Frontal cortex (tissue), 4 donors: ENCODE data around the gene CDK5RAP2. TPM values are rescaled to one million over a fixed set of nuclear protein-coding genes. Genes with fewer than 3 reads are reported as not detected.
A peak's percentile ranks its signal among the peaks of the same experiment; 100 is the strongest.
"Not testable (repeated sequence)": the region's sequence is repeated elsewhere in the genome, so short reads cannot be mapped to it uniquely, and the experiment has no call there.

ENCODE experiments used
- DNase-seq, 2 donors: peaks; one replicate each; pipeline ENCODE4 v3.0.0; 2012; ENCODE audit warnings: low spot score in 2 of 2
- FAIRE-seq: peaks from 2 replicates; lab custom pipeline; 2012; peaks lifted over from hg19 to GRCh38; lab: Jason Lieb, UNC
- total RNA-seq: library from RNA; depleted of rRNA; stranded (reverse); fragments of >200 nt; gene quantifications from one replicate; pipeline ENCODE4 v1.2.3, GENCODE V29; 2014
- donor health status: control.
- donor health status: control.
- donor health status: control.

Gene CDK5RAP2
- 41.2 TPM for total RNA-seq

GRCh38 chr9:120580051-120580896 lies at the start of gene CDK5RAP2:
TSS of gene CDK5RAP2 (minus strand) at chr9:120580167. CDS start at chr9:120579978, 189 bp downstream.
- peak; percentile 47 for FAIRE-seq

GRCh38 chr9:120628925-120629497 lies 49.0 kb upstream of the CDK5RAP2 start:
- DNase-seq, FAIRE-seq: not testable (repeated sequence)

More at GRCh38 chr9:120580051-120580896, at the start of gene CDK5RAP2:
- peak; percentile 79 to 88 for DNase-seq

DNA sequence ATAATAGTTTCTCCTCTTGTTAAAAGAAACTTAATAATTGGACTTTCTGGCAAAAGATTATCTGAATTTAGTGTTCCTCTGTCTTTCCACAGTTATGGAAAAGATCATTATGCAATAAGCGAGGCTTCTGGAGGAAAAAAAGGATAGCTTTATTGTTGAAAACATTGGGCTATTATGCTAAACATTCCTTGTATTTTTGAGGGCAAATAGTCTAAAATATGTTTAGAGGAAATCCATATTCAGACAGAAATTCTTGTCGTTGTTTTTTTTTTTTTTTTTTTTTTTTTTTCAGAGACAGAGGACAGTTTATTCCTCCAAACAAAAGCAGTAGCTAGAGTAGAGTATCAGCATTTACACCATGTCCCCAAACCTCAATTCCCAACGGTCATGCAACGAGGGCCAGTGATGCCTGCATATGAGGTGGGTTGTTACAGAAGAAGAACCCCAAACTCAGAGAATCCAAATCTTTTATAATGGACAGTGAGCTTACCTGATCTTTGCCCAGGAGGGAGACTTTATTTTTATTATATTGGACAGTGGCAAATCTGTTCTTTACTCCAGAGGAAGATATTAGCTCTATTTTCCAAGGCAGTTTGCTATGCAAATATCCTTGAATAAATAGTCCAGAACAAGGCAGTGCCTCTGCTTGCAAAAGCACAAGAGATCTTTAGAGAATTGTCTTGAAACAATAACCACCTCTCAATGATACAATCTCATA lies 48.4 kb upstream of the CDK5RAP2 start:
- no peak for FAIRE-seq
- DNase-seq: no peak

- FAIRE-seq (no peak), DNase-seq (no peak)
Measured at GRCh38 chr9:120627073-120627472, 47.1 kb upstream of the CDK5RAP2 start.

DNA sequence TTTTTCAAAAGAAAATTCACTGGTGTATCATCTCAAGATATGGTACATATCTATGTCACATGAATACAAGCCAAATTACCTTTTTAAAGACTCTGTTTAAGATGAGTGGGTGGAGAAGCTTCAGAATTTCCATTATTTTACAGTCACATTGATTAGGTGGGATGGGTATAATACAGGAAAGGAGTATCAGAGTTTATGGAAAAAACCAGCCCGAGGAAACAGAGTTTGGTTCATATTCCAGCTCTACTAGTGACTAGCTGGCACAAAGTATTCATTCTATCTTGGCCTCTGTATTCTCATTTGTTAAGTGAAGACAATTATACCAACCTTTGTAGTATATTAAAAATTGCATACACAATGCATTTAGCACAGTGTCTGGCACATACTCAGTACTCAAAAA lies 46.5 kb upstream of the CDK5RAP2 start:
- no peak for DNase-seq
- no peak for FAIRE-seq

- DNase-seq: no peak
- no peak for FAIRE-seq
Measured at GRCh38 chr9:120625222-120625621, 45.3 kb upstream of the CDK5RAP2 start.

- no peak for FAIRE-seq
- DNase-seq: no peak
Measured at GRCh38 chr9:120622790-120623189, 42.8 kb upstream of the CDK5RAP2 start.

- FAIRE-seq (no peak), DNase-seq (no peak)
Measured at GRCh38 chr9:120621941-120622340, 42.0 kb upstream of the CDK5RAP2 start.

- peak in 1 of 2 donors; percentile 45 for DNase-seq
- peak; percentile 96 for FAIRE-seq
Measured at GRCh38 chr9:120619751-120620655, 40.0 kb upstream of the CDK5RAP2 start.

DNA sequence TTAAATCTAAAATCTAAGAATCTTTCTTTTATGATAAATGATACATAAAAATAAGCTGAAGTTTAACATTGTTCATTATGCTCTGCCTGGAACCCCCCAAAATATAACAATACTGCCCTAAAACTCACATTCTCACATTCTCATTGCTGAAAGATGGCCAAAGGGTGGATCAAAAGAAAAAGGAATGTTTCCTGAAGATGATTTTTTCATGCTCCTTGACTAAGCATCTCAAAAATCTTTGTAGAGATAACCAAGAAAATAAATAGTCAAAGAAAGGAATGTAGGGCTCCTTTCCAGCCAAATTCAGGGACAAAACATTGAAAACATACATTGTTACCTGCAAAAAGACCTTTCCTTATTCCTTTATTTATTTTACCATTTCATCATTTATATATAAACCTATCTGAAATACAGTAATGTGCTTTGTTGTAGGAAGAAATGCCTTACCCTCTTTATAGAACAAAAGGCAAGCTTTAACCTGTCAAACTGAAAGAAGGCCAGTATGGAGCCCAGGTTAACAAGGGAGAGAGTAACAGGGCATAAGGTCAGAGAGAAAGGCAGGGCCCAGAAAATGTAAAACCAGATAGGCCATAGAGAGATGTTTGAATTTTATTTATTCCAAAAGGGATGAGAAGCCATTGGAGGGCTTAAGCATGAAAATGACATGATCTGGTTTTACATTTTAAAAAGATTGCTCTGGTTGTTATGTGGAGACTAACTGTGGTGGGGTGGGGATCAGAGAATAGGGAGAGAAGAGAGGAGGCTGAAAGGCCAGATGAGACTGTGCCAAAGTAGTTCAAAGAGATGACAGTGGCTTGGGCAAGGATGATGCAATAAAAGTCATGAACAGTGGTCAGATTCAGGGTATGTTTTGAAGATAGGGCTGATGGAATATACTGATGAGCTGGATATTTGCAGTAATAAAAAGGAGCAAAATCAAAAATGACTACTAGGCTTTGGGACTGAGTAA lies 37.3 kb upstream of the CDK5RAP2 start:
- DNase-seq: no peak
- FAIRE-seq: no peak

DNA sequence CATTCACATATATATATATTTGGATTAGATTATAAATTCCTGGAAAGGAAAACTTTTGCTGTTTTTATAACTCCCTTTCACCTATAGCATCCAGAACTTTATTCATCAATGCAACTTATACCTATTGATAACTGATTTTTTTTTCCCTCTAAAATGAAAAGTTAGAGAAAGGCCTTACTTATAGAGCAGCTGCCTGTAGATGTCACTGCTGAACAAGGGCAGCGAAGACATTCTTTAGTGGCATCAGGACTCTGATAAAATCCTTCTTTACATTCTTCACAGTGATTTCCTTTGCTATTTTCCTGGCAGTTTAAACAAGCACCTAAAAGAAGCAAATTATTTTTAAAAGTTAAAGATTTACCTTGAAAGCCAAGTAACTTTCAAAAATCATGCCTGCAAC lies 32.3 kb upstream of the CDK5RAP2 start:
- FAIRE-seq: no peak
- no peak for DNase-seq

DNA sequence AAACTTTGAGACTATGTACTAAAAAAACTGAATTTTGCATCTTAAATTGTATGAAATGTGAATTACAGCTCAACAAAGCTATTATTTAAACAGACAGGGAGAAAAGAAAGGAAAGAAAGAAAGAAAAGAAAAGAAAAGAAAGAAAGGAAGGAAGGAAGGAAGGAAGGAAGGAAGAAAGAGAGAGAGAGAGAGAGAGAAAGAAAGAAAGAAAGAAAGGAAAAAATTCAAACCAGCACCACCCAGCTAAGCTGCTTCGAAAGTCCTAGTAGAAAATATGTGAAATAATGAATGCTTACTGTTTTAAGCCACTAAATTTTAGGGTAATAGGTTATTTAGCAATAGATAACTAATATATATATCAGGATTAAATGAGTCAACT lies 31.7 kb upstream of the CDK5RAP2 start:
- no peak for FAIRE-seq
- no peak for DNase-seq

DNA sequence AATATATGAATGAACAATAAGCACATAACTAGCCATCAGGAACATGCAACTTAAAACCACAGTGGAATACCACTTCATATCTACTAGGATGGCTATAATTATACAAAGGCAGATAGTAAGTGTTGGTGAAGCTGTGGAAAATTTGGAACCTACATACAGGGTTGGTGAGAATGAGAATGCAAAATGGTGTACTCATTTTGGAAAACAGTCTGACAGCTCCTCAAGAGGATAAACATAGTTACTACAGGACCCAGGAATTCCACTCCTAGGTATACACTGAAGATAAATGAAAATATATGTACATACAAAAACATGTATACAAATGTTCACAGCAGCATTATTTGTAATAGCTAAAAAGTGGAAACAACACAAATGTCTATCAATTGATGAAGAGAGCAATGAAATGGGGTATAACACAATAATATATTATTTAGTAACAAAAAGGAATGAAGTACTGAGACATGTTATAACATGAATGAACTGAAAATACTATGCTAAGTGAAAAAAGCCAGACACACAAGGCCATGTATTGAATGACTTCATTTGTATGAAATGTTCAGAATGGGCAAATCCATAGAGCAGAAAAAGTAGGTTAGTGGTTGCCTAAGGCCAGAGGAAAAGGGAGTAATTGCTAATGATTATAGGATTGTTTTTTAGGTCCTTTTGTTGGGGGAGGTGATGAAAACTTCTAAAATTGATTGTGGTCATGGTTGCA lies 31.2 kb upstream of the CDK5RAP2 start:
- no peak for FAIRE-seq
- DNase-seq: no peak

- DNase-seq (no peak), FAIRE-seq (no peak)
Measured at GRCh38 chr9:120609636-120610035, 29.7 kb upstream of the CDK5RAP2 start.

DNA sequence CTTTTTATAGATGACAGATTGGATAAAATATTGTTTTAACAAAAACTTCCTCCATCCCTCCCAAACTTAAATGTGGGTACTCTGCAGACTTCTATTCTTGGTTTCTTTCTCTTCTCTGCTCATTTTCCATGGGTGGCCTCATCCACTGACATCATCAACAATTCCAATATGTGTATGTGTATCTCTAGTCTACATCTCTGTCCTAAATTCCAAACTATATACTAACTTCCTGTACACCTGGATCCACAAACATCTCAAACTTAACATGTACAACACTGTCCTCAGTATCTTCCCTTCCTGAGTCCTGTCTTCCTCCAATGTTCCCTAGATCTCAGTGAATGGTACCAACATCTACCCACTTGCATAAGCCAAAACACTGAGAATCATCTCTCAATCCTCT lies 28.5 kb upstream of the CDK5RAP2 start:
- no peak for FAIRE-seq
- DNase-seq: no peak

GRCh38 chr9:120603591-120603990 lies 23.6 kb upstream of the CDK5RAP2 start:
- FAIRE-seq (no peak), DNase-seq (no peak)

GRCh38 chr9:120603010-120603409 lies 23.0 kb upstream of the CDK5RAP2 start:
- DNase-seq: no peak
- FAIRE-seq: no peak

DNA sequence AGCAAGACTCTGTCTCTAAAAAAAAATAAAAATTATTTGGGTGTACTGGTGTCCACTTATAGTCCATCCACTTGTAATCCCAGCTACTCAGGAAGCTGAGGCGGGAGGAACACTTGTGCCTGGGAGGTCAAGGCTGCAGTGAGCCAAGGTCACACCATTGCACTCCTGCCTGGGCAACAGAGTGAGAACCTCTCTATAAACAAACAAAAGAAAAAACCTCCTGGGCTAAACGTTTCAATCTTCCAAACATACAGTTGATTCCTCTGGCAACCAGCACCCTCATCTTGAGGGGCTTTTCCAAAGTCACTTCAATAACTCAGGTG lies 13.9 kb upstream of the CDK5RAP2 start:
- DNase-seq (no peak), FAIRE-seq (no peak)
